ENCODE data around the gene BEND7. TPM values are rescaled to one million over a fixed set of nuclear protein-coding genes. Genes with fewer than 3 reads are reported as not detected.

The BEND7 gene
- total RNA-seq, 3 donors from 2014 or later = 0.03 TPM; not detected in 2

GRCh38 chr10:13481690-13482089 is 47.1 kb downstream of the BEND7 start:
- no peak for ATAC-seq
- Mint-ChIP-seq H3K27me3 (ENCODE audit: low read depth) (peaks cover 23% of the 10 kb centered on the region), H3K9me3 (no peaks in the 10 kb centered on the region), H3K36me3 (ENCODE audit: insufficient read depth) (no peaks in the 10 kb centered on the region), H3K4me3 (no peak overlapping the region), H3K4me1 (ENCODE audit: low read depth) (peaks cover 6% of the 10 kb centered on the region)
- no peak for DNase-seq

GRCh38 chr10:13475124-13475523 is 53.7 kb downstream of the BEND7 start:
- H3K36me3 Mint-ChIP-seq (ENCODE audit: insufficient read depth) = no peaks in the 10 kb centered on the region
- ATAC-seq = no peak

GRCh38 chr10:13473986-13474385 is 54.8 kb downstream of the BEND7 start:
- no peak overlapping the region for H3K4me3 Mint-ChIP-seq
- peaks cover 7% of the 10 kb centered on the region for H3K27me3 Mint-ChIP-seq (ENCODE audit: low read depth)
- DNase-seq (no peak), ATAC-seq (no peak)
- H3K9me3 Mint-ChIP-seq = no peaks in the 10 kb centered on the region
- no peaks in the 10 kb centered on the region for H3K36me3 Mint-ChIP-seq (ENCODE audit: insufficient read depth)
- no peaks in the 10 kb centered on the region for H3K4me1 Mint-ChIP-seq (ENCODE audit: low read depth)

More at GRCh38 chr10:13475124-13475523, 53.7 kb downstream of the BEND7 start:
- Mint-ChIP-seq H3K4me1 (ENCODE audit: low read depth) (no peaks in the 10 kb centered on the region), H3K9me3 (no peaks in the 10 kb centered on the region), H3K27me3 (ENCODE audit: low read depth) (peaks cover 14% of the 10 kb centered on the region), H3K4me3 (no peak overlapping the region)
- DNase-seq = no peak

- H3K9me3 Mint-ChIP-seq = no peaks in the 10 kb centered on the region
- DNase-seq (no peak), ATAC-seq (no peak)
- no peaks in the 10 kb centered on the region for H3K27me3 Mint-ChIP-seq (ENCODE audit: low read depth)
- H3K4me1 Mint-ChIP-seq (ENCODE audit: low read depth) = no peaks in the 10 kb centered on the region
- no peak overlapping the region for H3K4me3 Mint-ChIP-seq
- H3K36me3 Mint-ChIP-seq (ENCODE audit: insufficient read depth) = no peaks in the 10 kb centered on the region
Measured at GRCh38 chr10:13472359-13472758, 56.5 kb downstream of the BEND7 start.

- H3K27me3 Mint-ChIP-seq (ENCODE audit: low read depth) = no peaks in the 10 kb centered on the region
- no peaks in the 10 kb centered on the region for H3K9me3 Mint-ChIP-seq
- ATAC-seq (no peak), DNase-seq (no peak)
- H3K4me1 Mint-ChIP-seq (ENCODE audit: low read depth) = no peaks in the 10 kb centered on the region
- no peak overlapping the region for H3K4me3 Mint-ChIP-seq
- H3K36me3 Mint-ChIP-seq (ENCODE audit: insufficient read depth) = no peaks in the 10 kb centered on the region
Measured at GRCh38 chr10:13470270-13470669, 58.5 kb downstream of the BEND7 start.

- Mint-ChIP-seq H3K9me3 (peaks cover 20% of the 10 kb centered on the region), H3K4me1 (ENCODE audit: low read depth) (no peaks in the 10 kb centered on the region), H3K4me3 (no peak overlapping the region), H3K27me3 (ENCODE audit: low read depth) (peaks cover 14% of the 10 kb centered on the region), H3K36me3 (ENCODE audit: insufficient read depth) (no peaks in the 10 kb centered on the region)
- DNase-seq (no peak), ATAC-seq (no peak)
Measured at GRCh38 chr10:13462551-13462950, 66.3 kb downstream of the BEND7 start.

GRCh38 chr10:13458687-13459012 is 70.2 kb downstream of the BEND7 start:
- Mint-ChIP-seq H3K4me3 (no peak overlapping the region), H3K9me3 (peaks cover 20% of the 10 kb centered on the region), H3K4me1 (ENCODE audit: low read depth) (peaks cover 5% of the 10 kb centered on the region), H3K36me3 (ENCODE audit: insufficient read depth) (no peaks in the 10 kb centered on the region), H3K27me3 (ENCODE audit: low read depth) (peaks cover 22% of the 10 kb centered on the region)
- ATAC-seq (no peak), DNase-seq (no peak)

- peaks cover 21% of the 10 kb centered on the region for H3K27me3 Mint-ChIP-seq (ENCODE audit: low read depth)
- DNase-seq = no peak
- ATAC-seq = no peak
- no peak overlapping the region for H3K4me3 Mint-ChIP-seq
- H3K4me1 Mint-ChIP-seq (ENCODE audit: low read depth) = peaks cover 5% of the 10 kb centered on the region
- H3K36me3 Mint-ChIP-seq (ENCODE audit: insufficient read depth) = no peaks in the 10 kb centered on the region
- H3K9me3 Mint-ChIP-seq = peaks cover 20% of the 10 kb centered on the region
Measured at GRCh38 chr10:13457958-13458686, 70.7 kb downstream of the BEND7 start.

GRCh38 chr10:13453896-13454295 is 74.9 kb downstream of the BEND7 start:
- Mint-ChIP-seq H3K9me3 (no peaks in the 10 kb centered on the region), H3K4me3 (no peak overlapping the region), H3K27me3 (ENCODE audit: low read depth) (peaks cover 20% of the 10 kb centered on the region), H3K36me3 (ENCODE audit: insufficient read depth) (no peaks in the 10 kb centered on the region), H3K4me1 (ENCODE audit: low read depth) (peaks cover 5% of the 10 kb centered on the region)
- ATAC-seq (peak; percentile 62 to 88), DNase-seq (no peak)

GRCh38 chr10:13450069-13450468 is 78.7 kb downstream of the BEND7 start:
- H3K4me3 Mint-ChIP-seq = no peak overlapping the region
- ATAC-seq = no peak
- no peaks in the 10 kb centered on the region for H3K36me3 Mint-ChIP-seq (ENCODE audit: insufficient read depth)
- peaks cover 5% of the 10 kb centered on the region for H3K4me1 Mint-ChIP-seq (ENCODE audit: low read depth)
- H3K27me3 Mint-ChIP-seq (ENCODE audit: low read depth) = peaks cover 20% of the 10 kb centered on the region
- H3K9me3 Mint-ChIP-seq = no peaks in the 10 kb centered on the region
- no peak for DNase-seq

- H3K9me3 Mint-ChIP-seq = no peaks in the 10 kb centered on the region
- H3K27me3 Mint-ChIP-seq (ENCODE audit: low read depth) = peaks cover 18% of the 10 kb centered on the region
- ATAC-seq (no peak), DNase-seq (no peak)
- no peaks in the 10 kb centered on the region for H3K36me3 Mint-ChIP-seq (ENCODE audit: insufficient read depth)
- no peak overlapping the region for H3K4me3 Mint-ChIP-seq
- H3K4me1 Mint-ChIP-seq (ENCODE audit: low read depth) = peaks cover 5% of the 10 kb centered on the region
Measured at GRCh38 chr10:13449296-13449695, 79.5 kb downstream of the BEND7 start.

GRCh38 chr10:13448216-13448615 is 80.6 kb downstream of the BEND7 start:
- peaks cover 14% of the 10 kb centered on the region for H3K27me3 Mint-ChIP-seq (ENCODE audit: low read depth)
- no peak overlapping the region for H3K4me3 Mint-ChIP-seq
- DNase-seq = no peak
- no peaks in the 10 kb centered on the region for H3K4me1 Mint-ChIP-seq (ENCODE audit: low read depth)
- H3K36me3 Mint-ChIP-seq (ENCODE audit: insufficient read depth) = no peaks in the 10 kb centered on the region
- no peak for ATAC-seq
- no peaks in the 10 kb centered on the region for H3K9me3 Mint-ChIP-seq

GRCh38 chr10:13445656-13446400 is 83.0 kb downstream of the BEND7 start:
- H3K36me3 Mint-ChIP-seq (ENCODE audit: insufficient read depth) = no peaks in the 10 kb centered on the region
- no peaks in the 10 kb centered on the region for H3K9me3 Mint-ChIP-seq
- DNase-seq (no peak), ATAC-seq (no peak)
- H3K27me3 Mint-ChIP-seq (ENCODE audit: low read depth) = peaks cover 29% of the 10 kb centered on the region
- H3K4me3 Mint-ChIP-seq = no peak overlapping the region
- peaks cover under 1% of the 10 kb centered on the region for H3K4me1 Mint-ChIP-seq (ENCODE audit: low read depth)

- Mint-ChIP-seq H3K27me3 (ENCODE audit: low read depth) (peaks cover 48% of the 10 kb centered on the region), H3K4me3 (no peak overlapping the region), H3K4me1 (ENCODE audit: low read depth) (peaks cover 13% of the 10 kb centered on the region), H3K36me3 (ENCODE audit: insufficient read depth) (no peaks in the 10 kb centered on the region), H3K9me3 (no peaks in the 10 kb centered on the region)
- DNase-seq (no peak), ATAC-seq (no peak)
Measured at GRCh38 chr10:13441476-13441875, 87.3 kb downstream of the BEND7 start.

All from activated T-cell treated with anti-CD3 and anti-CD28 coated beads, Interleukin-2, amount 50 U/mL, for 4 hours (primary cell).